ENCODE data around the gene IFNAR1. TPM values are rescaled to one million over a fixed set of nuclear protein-coding genes. Genes with fewer than 3 reads are reported as not detected.

Gene IFNAR1
- 22.4 and 25.1 TPM in 2 replicates for total RNA-seq

DNA sequence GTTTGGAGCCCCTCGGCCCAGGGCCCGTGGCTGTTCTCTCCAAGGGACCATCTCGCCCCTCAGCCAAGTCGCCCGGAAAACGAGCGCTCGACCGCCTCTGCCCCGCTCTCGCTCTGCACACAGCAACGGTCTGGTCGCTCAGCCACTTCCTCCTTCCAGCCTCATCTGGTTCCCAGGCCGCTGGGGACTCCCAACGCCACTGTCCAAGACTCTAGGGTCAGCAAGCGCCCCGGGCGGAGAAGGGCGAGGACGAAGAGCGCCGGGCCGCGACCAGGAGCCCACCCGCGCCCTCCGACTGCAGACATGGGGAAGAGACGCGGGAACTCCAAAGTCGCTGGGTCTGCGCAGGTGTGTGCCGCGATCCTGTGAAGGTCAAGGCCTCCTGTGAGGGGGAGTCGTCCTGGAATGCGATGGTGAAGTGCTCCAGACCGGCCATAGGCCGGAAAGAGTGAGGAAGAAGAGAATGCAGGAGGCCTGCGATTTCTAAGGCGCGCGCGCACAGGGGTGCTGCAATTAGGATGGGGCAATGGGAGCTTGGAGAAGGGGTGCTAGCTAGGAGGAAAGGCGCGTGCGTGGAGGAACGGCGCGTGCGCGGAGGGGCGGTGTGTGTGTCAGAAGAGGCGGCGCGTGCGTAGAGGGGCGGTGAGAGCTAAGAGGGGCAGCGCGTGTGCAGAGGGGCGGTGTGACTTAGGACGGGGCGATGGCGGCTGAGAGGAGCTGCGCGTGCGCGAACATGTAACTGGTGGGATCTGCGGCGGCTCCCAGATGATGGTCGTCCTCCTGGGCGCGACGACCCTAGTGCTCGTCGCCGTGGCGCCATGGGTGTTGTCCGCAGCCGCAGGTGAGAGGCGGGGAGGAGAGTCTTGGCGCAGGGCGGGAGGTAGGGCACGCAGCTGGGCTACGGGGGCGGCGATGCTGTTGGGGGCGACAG is at the start of gene IFNAR1:
TSS of gene IFNAR1 (plus strand) at position 680 of the 931 bp plus-strand sequence. CDS start at position 766, 86 bp downstream.

DNA sequence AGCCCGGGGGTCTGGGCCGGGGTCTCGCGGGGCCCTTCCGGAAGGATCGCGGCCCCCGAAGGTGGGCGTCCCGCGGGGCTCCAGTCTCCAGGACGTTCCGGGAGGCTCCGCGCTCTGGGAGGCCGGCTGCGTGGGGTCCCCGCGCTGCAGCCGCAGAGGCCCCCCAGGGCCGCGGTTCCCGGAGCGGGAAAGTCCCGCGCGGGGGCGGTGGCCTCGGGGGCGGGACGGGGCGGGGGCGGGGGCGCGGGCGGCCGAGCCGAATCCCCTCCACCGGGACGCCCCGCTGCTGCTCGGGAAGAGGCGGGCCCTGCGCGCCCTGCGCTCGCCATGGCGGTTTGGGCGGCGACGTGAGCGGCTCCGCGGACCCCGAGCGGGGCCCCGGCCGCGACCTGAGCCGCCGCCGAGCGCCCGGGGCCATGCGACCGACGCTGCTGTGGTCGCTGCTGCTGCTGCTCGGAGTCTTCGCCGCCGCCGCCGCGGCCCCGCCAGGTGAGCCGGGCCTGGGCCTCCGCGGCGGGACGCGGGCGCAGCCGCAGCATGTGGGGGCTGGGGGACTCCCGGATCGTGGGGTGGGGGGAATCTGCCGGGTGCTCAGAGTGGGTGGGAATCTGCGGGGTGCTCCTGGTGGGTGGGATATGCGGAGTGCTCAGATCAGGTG is 78.5 kb downstream of the IFNAR1 start, which contains the start of gene IFNGR2:
TSS of gene IFNGR2 (plus strand) at position 286 of the 658 bp plus-strand sequence. CDS start at position 417, 131 bp downstream.

Other genes with a start within 250 kb of the IFNAR1 start
- gene IFNAR2, start 95.0 kb upstream of the IFNAR1 start, total RNA-seq: 5.8 and 7.9 TPM in 2 replicates
- gene IL10RB, start 58.6 kb upstream of the IFNAR1 start, total RNA-seq: 43.5 and 61.2 TPM in 2 replicates
- gene IFNGR2, start 78.4 kb downstream of the IFNAR1 start, total RNA-seq: 51.2 and 64.8 TPM in 2 replicates
- gene TMEM50B, start 155.0 kb downstream of the IFNAR1 start, total RNA-seq: 33.0 and 56.7 TPM in 2 replicates
- gene DNAJC28, start 166.7 kb downstream of the IFNAR1 start, total RNA-seq: 1.7 and 2.0 TPM in 2 replicates
- 53.0 and 132 TPM in 2 replicates for gene GART, start 217.1 kb downstream of the IFNAR1 start, total RNA-seq
- 108 and 118 TPM in 2 replicates for gene SON, start 218.1 kb downstream of the IFNAR1 start, total RNA-seq

All from regular cardiac myocyte (primary cell).